ENCODE measurements around the gene TEX14. TPM values are rescaled to one million over a fixed set of nuclear protein-coding genes. Genes with fewer than 3 reads are reported as not detected.
A peak's percentile ranks its signal among the peaks of the same experiment; 100 is the strongest.

The TEX14 gene
- total and polyA plus RNA-seq, 11 donors: 0.04 to 0.36 (median 0.10) TPM; not detected in 3

DNA sequence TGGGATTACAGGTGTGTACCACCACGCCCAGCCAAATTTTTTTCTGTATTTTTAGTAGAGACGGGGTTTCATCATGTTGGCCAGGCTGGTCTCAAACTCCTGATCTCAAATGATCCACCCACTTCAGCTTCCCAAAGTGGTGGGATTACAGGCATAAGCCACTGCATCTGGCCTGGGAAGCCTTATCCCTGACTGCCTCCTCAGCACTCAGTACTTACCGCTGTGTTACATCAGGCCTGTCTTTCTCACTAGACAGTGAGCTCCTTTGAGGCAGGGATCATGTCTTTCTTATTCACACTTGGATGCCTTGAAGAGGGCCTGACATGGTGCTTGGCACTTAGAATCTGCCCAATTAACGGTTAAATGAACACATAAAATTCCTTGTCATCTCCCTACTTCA, 121.1 kb downstream of the TEX14 start:
- no peak overlapping the region for H3K27ac ChIP-seq
- TF ChIP-seq, protein P1, sequence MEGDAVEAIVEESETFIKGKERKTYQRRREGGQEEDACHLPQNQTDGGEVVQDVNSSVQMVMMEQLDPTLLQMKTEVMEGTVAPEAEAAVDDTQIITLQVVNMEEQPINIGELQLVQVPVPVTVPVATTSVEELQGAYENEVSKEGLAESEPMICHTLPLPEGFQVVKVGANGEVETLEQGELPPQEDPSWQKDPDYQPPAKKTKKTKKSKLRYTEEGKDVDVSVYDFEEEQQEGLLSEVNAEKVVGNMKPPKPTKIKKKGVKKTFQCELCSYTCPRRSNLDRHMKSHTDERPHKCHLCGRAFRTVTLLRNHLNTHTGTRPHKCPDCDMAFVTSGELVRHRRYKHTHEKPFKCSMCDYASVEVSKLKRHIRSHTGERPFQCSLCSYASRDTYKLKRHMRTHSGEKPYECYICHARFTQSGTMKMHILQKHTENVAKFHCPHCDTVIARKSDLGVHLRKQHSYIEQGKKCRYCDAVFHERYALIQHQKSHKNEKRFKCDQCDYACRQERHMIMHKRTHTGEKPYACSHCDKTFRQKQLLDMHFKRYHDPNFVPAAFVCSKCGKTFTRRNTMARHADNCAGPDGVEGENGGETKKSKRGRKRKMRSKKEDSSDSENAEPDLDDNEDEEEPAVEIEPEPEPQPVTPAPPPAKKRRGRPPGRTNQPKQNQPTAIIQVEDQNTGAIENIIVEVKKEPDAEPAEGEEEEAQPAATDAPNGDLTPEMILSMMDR (IDR thresholded peaks at IDR 0.05): no peak
- TF ChIP-seq POLR2A (IDR thresholded peaks at IDR 0.05): no peak
- no peaks in the 10 kb centered on the region for H3K27me3 ChIP-seq
- no peaks in the 10 kb centered on the region for H3K9me3 ChIP-seq
- no peaks in the 10 kb centered on the region for H3K36me3 ChIP-seq
- no peak overlapping the region for H3K4me3 ChIP-seq
- DNase-seq (no peak), ATAC-seq (no peak)
- 92 to 99% (median 95%) methylated on average over 4 of the region's 4 CpGs for WGBS, 4 donors
- intact Hi-C loops (cut with DNase I): loop anchor here in 1 of 10 donors (10.0 kb wide), 1 partner anchor 46 kb away; no protein-coding TSS in a partner anchor
- H3K4me1 ChIP-seq: peaks cover 0 to 22% (median 0%) of the 10 kb centered on the region in 12 donors

DNA sequence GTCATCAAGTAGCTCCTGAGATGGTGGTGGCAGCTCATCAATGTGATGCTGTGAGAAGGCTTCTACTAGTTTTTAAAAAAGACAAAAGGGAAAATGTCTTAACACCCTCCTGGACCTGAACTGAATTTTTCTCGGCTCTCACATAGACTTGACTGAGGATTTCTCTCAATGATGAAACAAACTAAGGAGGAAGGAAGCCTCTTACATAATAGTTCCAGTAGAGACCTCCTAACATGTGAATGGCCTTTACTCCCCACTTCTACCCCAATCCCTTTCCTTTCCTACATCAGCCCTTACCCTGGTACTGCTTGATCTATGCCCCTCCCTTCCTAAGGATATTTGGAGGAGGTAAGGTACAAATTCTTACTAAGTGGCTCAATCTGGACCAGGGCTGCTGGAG, 122.6 kb downstream of the TEX14 start:
- Histone ChIP-seq H3K27ac (peak overlapping the region in 1 of 12 donors; percentile 27), H3K4me1 (peaks cover 0 to 26% (median 0%) of the 10 kb centered on the region in 12 donors), H3K36me3 (no peaks in the 10 kb centered on the region), H3K9me3 (no peaks in the 10 kb centered on the region), H3K27me3 (no peaks in the 10 kb centered on the region), H3K4me3 (no peak overlapping the region)
- DNase-seq (no peak), ATAC-seq (no peak)
- WGBS, 4 donors: 82 to 96% (median 87%) methylated on average over 1 of the region's 1 CpG
- TF ChIP-seq, protein P1 (IDR thresholded peaks at IDR 0.05): no peak
- no peak for TF ChIP-seq POLR2A (IDR thresholded peaks at IDR 0.05)
- intact Hi-C loops (cut with DNase I): no loop called here

DNA sequence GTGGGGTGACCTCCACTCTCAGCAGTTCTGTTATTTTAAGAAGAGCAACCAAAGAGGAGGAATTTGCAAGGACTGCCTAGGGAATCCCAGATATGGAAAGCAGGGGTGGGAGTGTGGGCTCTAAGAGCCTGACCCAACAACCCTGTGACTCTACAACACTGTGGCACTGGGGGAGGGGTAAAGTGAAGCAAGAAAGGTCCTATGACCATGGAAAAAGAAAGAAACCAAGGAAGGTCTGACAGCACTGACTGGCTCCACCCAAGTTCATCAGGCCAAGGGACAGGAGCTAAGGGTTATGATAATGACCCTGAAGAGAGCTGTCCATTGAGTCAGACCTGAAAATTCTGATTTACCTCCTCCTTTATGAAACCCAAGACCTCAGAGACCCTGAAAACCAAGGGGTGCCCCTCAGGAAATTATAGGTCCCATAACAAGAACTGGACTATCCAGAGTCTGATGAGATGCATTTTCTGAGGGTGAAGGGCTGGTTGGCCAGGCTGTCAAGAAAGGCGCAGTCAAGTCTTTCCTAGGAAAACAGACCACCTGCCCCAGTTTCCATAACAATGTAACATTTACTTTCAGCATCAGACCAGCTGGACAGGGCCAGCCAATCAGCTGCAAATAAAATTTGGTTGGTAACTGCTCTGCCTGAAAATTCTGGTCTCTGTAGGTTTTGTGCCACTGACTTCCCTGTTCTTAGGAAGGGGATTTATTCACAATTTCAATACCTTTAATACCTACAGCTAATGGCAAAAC, 123.6 kb downstream of the TEX14 start:
- TF ChIP-seq POLR2A (IDR thresholded peaks at IDR 0.05): no peak
- TF ChIP-seq, protein P1 (IDR thresholded peaks at IDR 0.05): no peak
- 100% methylated on average over 1 of the region's 1 CpG for WGBS, 4 donors
- DNase-seq: no peak

DNA sequence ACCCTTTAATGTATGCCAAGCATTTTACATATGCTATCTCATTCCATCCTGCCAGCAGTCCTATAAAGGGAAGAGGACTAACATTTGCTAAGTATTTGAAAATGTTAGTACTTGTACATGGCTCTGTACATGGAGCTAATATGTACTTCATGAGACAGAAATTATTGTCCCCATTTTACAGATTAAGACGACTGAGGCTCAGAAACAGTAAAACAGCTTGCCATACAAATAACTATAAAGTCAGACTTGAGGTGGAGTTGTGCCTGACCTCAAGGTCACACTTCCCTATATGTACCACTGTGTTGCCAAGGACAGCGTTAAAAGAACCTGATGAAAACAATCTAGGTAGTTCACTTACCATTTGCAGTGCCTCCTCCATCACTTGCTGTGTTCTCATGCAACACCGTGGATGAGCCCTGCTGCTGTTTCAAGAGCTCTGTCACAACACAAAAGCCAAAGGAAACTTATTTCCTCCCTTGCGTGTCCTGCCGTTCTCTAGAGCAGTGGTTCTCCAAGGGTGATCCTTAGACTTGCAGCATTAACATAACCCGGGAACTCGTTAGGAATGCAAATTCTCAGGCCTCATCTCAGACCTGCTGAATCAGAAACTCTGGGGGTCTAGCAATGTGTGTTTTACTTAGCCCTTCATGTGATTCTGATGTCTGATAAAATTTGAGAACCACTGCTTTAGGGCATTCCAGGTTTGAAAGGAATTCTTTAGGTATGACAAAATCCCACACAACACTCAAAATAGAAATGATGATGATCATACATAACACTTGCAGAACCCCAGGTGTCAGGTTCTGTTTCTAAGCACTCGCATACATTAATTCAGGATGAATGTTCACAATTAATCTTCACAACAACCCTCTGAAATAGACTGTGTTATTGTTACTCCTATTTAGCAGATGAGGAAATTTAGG, 126.2 kb downstream of the TEX14 start:
- H3K4me1 ChIP-seq: peaks cover 0 to 26% (median 0%) of the 10 kb centered on the region in 12 donors
- H3K27me3 ChIP-seq: no peaks in the 10 kb centered on the region
- no peaks in the 10 kb centered on the region for H3K9me3 ChIP-seq
- H3K27ac ChIP-seq: no peak overlapping the region
- DNase-seq: no peak
- H3K4me3 ChIP-seq: no peak overlapping the region
- WGBS, 4 donors: 63 to 68% (median 65%) methylated on average over 8 of the region's 8 CpGs
- no peak for ATAC-seq
- intact Hi-C loops (cut with DNase I): no loop called here
- TF ChIP-seq, protein P1 (IDR thresholded peaks at IDR 0.05): no peak
- TF ChIP-seq POLR2A (IDR thresholded peaks at IDR 0.05): no peak
- no peaks in the 10 kb centered on the region for H3K36me3 ChIP-seq

More for the DNA sequence above, 123.6 kb downstream of the TEX14 start:
- peaks cover 0 to 26% (median 0%) of the 10 kb centered on the region in 12 donors for H3K4me1 ChIP-seq
- no peaks in the 10 kb centered on the region for H3K36me3 ChIP-seq
- no peak overlapping the region for H3K4me3 ChIP-seq
- no peak for ATAC-seq
- peak overlapping the region in 1 of 12 donors; percentile 27 for H3K27ac ChIP-seq
- no peaks in the 10 kb centered on the region for H3K9me3 ChIP-seq
- intact Hi-C loops (cut with DNase I): no loop called here
- H3K27me3 ChIP-seq: no peaks in the 10 kb centered on the region

Data from heart left ventricle (tissue), 16 donors.